Spleen (tissue), 11 donors: ENCODE results near the gene ZBTB7C. TPM values are rescaled to one million over a fixed set of nuclear protein-coding genes. Genes with fewer than 3 reads are reported as not detected.

Experiments
- DNase-seq: peaks from one replicate; pipeline ENCODE4 v3.0.0-alpha.2; 2020
- H3K27ac ChIP-seq, 8 donors: fragments of 200-600 bp; sonication (generic) in 7 of 8; 1 replicate in 4 of 8; 2 replicates in 4 of 8; pipeline versions ENCODE4 v1.5.0 to v1.8.0; 2016 to 2021; ENCODE audit warnings: inconsistent platforms in 4 of 8, mild to moderate bottlenecking in 4 of 8, moderate library complexity in 1 of 8
- H3K27me3 ChIP-seq, 7 donors: fragments of 200-600 bp; sonication (generic) in 6 of 7; replicated peaks in 1 of 7; 1 replicate in 4 of 7; 2 replicates in 3 of 7; pipeline versions ENCODE4 v1.5.0 to v1.8.0; 2016 to 2021; ENCODE audit warnings: inconsistent platforms in 3 of 7, mild to moderate bottlenecking in 1 of 7
- H3K36me3 ChIP-seq, 6 donors: fragments of 200-600 bp; sonication (generic) in 5 of 6; 1 replicate in 4 of 6; 2 replicates in 2 of 6; pipeline versions ENCODE4 v1.5.0 to v1.8.0; 2016 to 2021; ENCODE audit warnings: inconsistent platforms in 2 of 6
- H3K4me1 ChIP-seq, 6 donors: fragments of 200-600 bp; sonication (generic) in 5 of 6; 1 replicate in 3 of 6; 2 replicates in 3 of 6; pipeline versions ENCODE4 v1.5.0 to v1.8.0; 2016 to 2021; ENCODE audit warnings: inconsistent platforms in 3 of 6
- H3K4me3 ChIP-seq, 8 donors: fragments of 200-600 bp; sonication (generic) in 7 of 8; 1 replicate in 4 of 8; 2 replicates in 4 of 8; pipeline versions ENCODE4 v1.5.0 to v1.8.0; 2016 to 2021; ENCODE audit warnings: inconsistent platforms in 4 of 8, mild to moderate bottlenecking in 4 of 8, moderate library complexity in 2 of 8
- H3K9me3 ChIP-seq, 8 donors: fragments of 200-600 bp; sonication (generic) in 7 of 8; 1 replicate in 4 of 8; 2 replicates in 4 of 8; pipeline versions ENCODE4 v1.5.0 to v1.8.0; 2016 to 2021; ENCODE audit warnings: inconsistent platforms in 4 of 8
- POLR2A ChIP-seq, 3 donors: fragments of 450-650 bp; IDR thresholded peaks; one replicate each; pipeline ENCODE4 v1.5.1; 2017; ENCODE audit warnings: antibody characterized with exemption in 3 of 3, mild to moderate bottlenecking in 1 of 3
- POLR2AphosphoS5 ChIP-seq, 3 donors: sonication (generic); formaldehyde crosslinking; IDR thresholded peaks; one replicate each; pipeline ENCODE4 v1.5.1; 2017; ENCODE audit warnings: antibody characterized with exemption in 3 of 3
- WGBS, 5 donors: extraction: QIAGEN DNeasy Blood & Tissue Kit in 3 of 5; methylation state at CpG; one replicate each; pipeline versions ENCODE4 v1.1.5 to v1.1.7; 2013 to 2018; 5-methylcytosine and 5-hydroxymethylcytosine counted together
- intact Hi-C: fragments of 100-400 bp; cut with DNase I; formaldehyde crosslinking; loops from one replicate; pipeline ENCODE4 v1.15.0; 2023; ENCODE audit warnings: low total_unique reads
- polyA plus RNA-seq, 3 donors: library from polyadenylated mRNA; stranded (reverse); fragments of 200-250 nt; gene quantifications; one replicate each; pipeline ENCODE4 v1.2.1, GENCODE V29; 2013
- total RNA-seq, 7 donors: library from RNA; depleted of rRNA in 3 of 7; stranded (reverse); fragments of >200 nt in 3 of 7; fragmentation: NEBNext Ultra II Directional in 4 of 7; extraction: Animal tissue kit (Norgen Biotek cat#: 25700) in 4 of 7; gene quantifications; one replicate each; pipeline versions ENCODE4 v1.1.0 to v1.2.1, GENCODE V29; 2016 to 2021
- TF ChIP-seq, protein P1 (sequence below), 11 experiments: fragments of 200-600 bp in 7 of 11; fragments of 450-650 bp in 4 of 11; sonication (generic) in 4 of 11; IDR thresholded peaks in 8 of 11; conservative IDR thresholded peaks in 3 of 11; 1 replicate in 7 of 11; 2 replicates in 4 of 11; pipeline versions ENCODE4 v1.4.0 to v1.8.0; 2016 to 2021; ENCODE audit warnings: antibody characterized with exemption in 11 of 11, inconsistent platforms in 4 of 11, mild to moderate bottlenecking in 1 of 11
- donor health status: healthy with polysubstance abuse.
- donor health status: DM: no; HTN: no; CAD: no; lungs with moderate emphysema.
- donor health status: DM: no; HTN: no; CAD: no.
- donor health status: Bipolar disorder and iron deficiency.
- donor health status: healthy.
- donor health status: DM: no; HTN: no; CAD: no.
- donor health status: DM: yes; HTN: yes; CAD: no.

ZBTB7C gene
- total and polyA plus RNA-seq, 10 donors: 1.00 to 64.2 (median 18.8) TPM

DNA sequence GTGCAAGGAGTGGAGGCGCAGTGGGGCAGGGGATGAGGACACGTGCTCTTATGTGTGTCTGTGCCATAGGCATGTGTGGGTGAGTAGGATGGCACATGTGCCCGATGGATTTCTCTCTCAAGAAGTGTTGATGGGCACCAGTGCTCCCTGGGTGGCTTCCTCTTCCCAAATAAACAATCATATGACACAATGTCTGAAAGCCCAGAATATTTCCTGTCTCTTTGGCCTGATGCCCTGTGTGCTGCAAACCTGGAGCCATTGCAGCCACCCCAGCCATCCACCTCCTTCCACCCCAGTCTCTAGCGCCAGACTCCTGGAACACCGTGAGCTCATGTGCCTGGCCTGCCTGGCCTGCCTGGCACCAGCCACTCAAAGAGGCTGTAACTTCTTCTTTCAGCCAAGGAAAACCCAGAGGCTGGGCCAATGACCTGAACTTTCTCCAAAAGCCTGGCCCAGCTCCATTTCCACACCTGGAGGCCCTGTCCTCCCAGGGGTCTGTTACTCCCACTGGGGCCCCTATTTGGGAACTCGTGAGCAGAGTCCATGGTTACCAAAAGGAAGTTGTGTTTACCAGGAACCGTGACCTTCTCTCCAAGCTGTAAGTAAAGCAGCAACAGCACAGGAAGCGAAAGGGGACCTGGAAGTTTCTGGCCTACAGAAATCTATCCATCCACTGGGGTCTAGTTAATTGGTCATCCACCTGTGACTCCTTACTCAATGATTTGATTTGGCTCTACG, 9.5 kb upstream of the ZBTB7C start:
- Histone ChIP-seq H3K27ac (no peak overlapping the region), H3K4me1 (no peaks in the 10 kb centered on the region), H3K9me3 (peaks cover 0 to 4% (median 0%) of the 10 kb centered on the region in 8 donors), H3K36me3 (no peaks in the 10 kb centered on the region), H3K27me3 (peaks cover 0 to 51% (median 0%) of the 10 kb centered on the region in 7 donors), H3K4me3 (no peak overlapping the region)
- intact Hi-C loops: no loop called here
- no peak for DNase-seq
- 51 to 67% (median 60%) methylated on average over 8 to 9 of the region's 9 CpGs for WGBS, 5 donors
- TF ChIP-seq POLR2A (IDR thresholded peaks at IDR 0.05) (no peak), POLR2AphosphoS5 (IDR thresholded peaks at IDR 0.05) (no peak)
- TF ChIP-seq, protein P1, sequence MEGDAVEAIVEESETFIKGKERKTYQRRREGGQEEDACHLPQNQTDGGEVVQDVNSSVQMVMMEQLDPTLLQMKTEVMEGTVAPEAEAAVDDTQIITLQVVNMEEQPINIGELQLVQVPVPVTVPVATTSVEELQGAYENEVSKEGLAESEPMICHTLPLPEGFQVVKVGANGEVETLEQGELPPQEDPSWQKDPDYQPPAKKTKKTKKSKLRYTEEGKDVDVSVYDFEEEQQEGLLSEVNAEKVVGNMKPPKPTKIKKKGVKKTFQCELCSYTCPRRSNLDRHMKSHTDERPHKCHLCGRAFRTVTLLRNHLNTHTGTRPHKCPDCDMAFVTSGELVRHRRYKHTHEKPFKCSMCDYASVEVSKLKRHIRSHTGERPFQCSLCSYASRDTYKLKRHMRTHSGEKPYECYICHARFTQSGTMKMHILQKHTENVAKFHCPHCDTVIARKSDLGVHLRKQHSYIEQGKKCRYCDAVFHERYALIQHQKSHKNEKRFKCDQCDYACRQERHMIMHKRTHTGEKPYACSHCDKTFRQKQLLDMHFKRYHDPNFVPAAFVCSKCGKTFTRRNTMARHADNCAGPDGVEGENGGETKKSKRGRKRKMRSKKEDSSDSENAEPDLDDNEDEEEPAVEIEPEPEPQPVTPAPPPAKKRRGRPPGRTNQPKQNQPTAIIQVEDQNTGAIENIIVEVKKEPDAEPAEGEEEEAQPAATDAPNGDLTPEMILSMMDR (IDR thresholded peaks at IDR 0.05 in 8 of 11, conservative IDR thresholded peaks at IDR 0.05 in 3 of 11): no peak

DNA sequence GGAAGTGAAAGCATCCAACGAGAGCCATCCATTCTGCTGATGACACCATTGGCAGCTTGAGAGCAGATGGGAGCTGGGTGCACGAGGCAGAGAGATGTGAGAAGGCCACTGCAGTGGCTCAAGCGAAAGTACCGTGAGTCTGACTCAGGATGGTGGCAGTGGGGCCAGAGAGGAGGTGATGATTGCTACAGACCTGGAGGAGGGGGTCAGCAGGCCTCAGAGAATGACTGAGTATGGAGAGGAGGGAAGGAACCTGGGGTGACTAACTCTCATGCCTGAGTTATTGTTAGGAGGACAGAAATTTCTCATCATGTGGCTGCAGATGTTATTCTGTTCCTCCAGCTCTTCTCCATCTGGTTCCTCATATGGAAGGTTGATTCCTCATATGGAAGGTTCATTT, 8.8 kb upstream of the ZBTB7C start:
- no peak overlapping the region for H3K27ac ChIP-seq
- no peaks in the 10 kb centered on the region for H3K36me3 ChIP-seq
- DNase-seq: no peak
- WGBS, 5 donors: 68 to 86% (median 78%) methylated on average over 4 of the region's 4 CpGs
- no peak overlapping the region for H3K4me3 ChIP-seq
- H3K27me3 ChIP-seq: peaks cover 0 to 54% (median 0%) of the 10 kb centered on the region in 7 donors
- no peaks in the 10 kb centered on the region for H3K4me1 ChIP-seq
- no peak for TF ChIP-seq POLR2AphosphoS5 (IDR thresholded peaks at IDR 0.05)
- TF ChIP-seq POLR2A (IDR thresholded peaks at IDR 0.05): no peak
- TF ChIP-seq, protein P1 (IDR thresholded peaks at IDR 0.05 in 8 of 11, conservative IDR thresholded peaks at IDR 0.05 in 3 of 11): no peak
- intact Hi-C loops: no loop called here
- H3K9me3 ChIP-seq: peaks cover 0 to 4% (median 0%) of the 10 kb centered on the region in 8 donors

DNA sequence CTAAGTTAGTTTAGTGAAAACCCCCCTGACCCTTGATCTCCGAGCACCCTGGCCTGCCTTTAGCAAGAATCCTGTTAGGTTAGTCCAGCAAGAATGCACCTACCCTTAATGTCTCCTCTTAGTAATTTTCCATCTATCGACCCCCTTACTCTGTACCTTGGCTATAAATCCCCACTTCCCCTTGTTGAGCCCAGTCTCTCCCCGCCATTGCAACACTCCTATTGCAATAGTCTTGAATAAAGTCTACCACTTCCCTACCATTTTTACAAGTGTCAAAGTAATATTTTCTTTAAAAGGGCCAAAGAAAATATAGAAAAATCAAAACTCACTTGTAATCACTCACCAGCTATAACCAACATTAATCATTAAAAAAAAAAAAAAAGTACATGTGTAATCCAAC, 4.2 kb upstream of the ZBTB7C start:
- H3K4me3 ChIP-seq: no peak overlapping the region
- intact Hi-C loops: no loop called here
- WGBS, 5 donors: 70 to 87% (median 81%) methylated on average over 3 of the region's 3 CpGs
- no peaks in the 10 kb centered on the region for H3K9me3 ChIP-seq
- DNase-seq: no peak
- peaks cover 0 to 83% (median 22%) of the 10 kb centered on the region in 7 donors for H3K27me3 ChIP-seq
- TF ChIP-seq POLR2A (IDR thresholded peaks at IDR 0.05): no peak
- TF ChIP-seq, protein P1 (IDR thresholded peaks at IDR 0.05 in 8 of 11, conservative IDR thresholded peaks at IDR 0.05 in 3 of 11): no peak
- TF ChIP-seq POLR2AphosphoS5 (IDR thresholded peaks at IDR 0.05): no peak
- no peaks in the 10 kb centered on the region for H3K36me3 ChIP-seq
- peaks cover 0 to 29% (median 22%) of the 10 kb centered on the region in 6 donors for H3K4me1 ChIP-seq
- H3K27ac ChIP-seq: no peak overlapping the region

DNA sequence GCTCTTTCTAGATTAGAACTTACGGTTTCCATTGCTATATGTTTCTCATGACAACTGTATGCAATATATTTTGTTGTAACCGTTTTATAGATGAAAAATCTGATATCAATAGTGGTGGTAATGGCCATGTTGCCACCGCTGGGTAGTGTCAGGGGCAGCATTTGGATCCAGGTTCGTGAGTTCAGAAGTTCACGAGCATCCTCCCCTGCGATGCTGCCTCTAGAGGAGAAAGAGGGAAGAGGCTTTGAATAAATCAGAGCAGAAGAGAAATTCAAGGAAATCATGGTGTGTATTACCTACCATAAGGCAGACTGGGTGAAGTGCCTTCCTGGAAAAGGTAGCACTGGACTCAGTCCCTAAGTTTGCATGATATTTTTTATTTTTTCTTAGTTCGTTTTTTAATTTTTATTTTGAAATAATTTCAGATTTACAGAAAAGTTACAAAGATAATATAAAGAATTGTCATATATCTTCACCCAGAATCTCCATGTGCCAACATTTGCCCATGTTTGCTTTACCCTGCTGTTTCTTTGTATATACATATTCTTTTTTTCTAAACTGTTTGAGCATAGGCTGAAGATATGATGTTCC, 3.3 kb upstream of the ZBTB7C start:
- TF ChIP-seq, protein P1 (IDR thresholded peaks at IDR 0.05 in 8 of 11, conservative IDR thresholded peaks at IDR 0.05 in 3 of 11): peak in 7 of 11 experiments; percentile 40 to 65 (median 54)
- TF ChIP-seq POLR2AphosphoS5 (IDR thresholded peaks at IDR 0.05): no peak
- no peak for DNase-seq
- no peak overlapping the region for H3K27ac ChIP-seq
- H3K27me3 ChIP-seq: peaks cover 0 to 92% (median 30%) of the 10 kb centered on the region in 7 donors
- no peaks in the 10 kb centered on the region for H3K9me3 ChIP-seq
- no peaks in the 10 kb centered on the region for H3K36me3 ChIP-seq
- WGBS, 5 donors: 14 to 18% (median 17%) methylated on average over 7 of the region's 7 CpGs
- H3K4me1 ChIP-seq: peaks cover 0 to 38% (median 29%) of the 10 kb centered on the region in 6 donors
- intact Hi-C loops: no loop called here
- no peak overlapping the region for H3K4me3 ChIP-seq
